Body of pancreas (tissue), 4 donors: ENCODE results near the gene BGN.

Source experiments
- CTCF ChIP-seq, 7 experiments: fragments of 450-650 bp in 4 of 7; fragments of 200-600 bp in 3 of 7; sonication (generic) in 3 of 7; IDR thresholded peaks; one replicate each; pipeline ENCODE4 v1.5.1; 2016 to 2019; ENCODE audit warnings: antibody characterized with exemption in 7 of 7
- POLR2A ChIP-seq, 3 donors: fragments of 450-650 bp; IDR thresholded peaks; one replicate each; pipeline ENCODE4 v1.6.1; 2016; ENCODE audit warnings: antibody characterized with exemption in 3 of 3, mild to moderate bottlenecking in 2 of 3

GRCh38 chrX:153499876-153500275 lies 5.1 kb downstream of the BGN start:
- TF ChIP-seq POLR2A (IDR thresholded peaks at IDR 0.05) = no peak
- no peak for TF ChIP-seq CTCF (IDR thresholded peaks at IDR 0.05)
